Endothelial cell (in vitro differentiated cells): ENCODE data around the gene ACAP1. TPM values are rescaled to one million over a fixed set of nuclear protein-coding genes. Genes with fewer than 3 reads are reported as not detected.

Source experiments
- DNase-seq: peaks from one replicate; pipeline ENCODE4 v3.0.0; 2021; ENCODE audit warnings: low spot score
- H3K27ac Mint-ChIP-seq: one replicate; pipeline ENCODE4 v1.8.0; 2021; ENCODE audit warnings: mixed read lengths, inconsistent platforms; ENCODE audit not compliant: unreplicated experiment
- H3K27me3 Mint-ChIP-seq: one replicate; pipeline ENCODE4 v1.8.0; 2021; ENCODE audit warnings: mild to moderate bottlenecking, moderate library complexity, mixed read lengths, inconsistent platforms; ENCODE audit not compliant: unreplicated experiment
- H3K36me3 Mint-ChIP-seq: one replicate; pipeline ENCODE4 v1.8.0; 2021; ENCODE audit warnings: mild to moderate bottlenecking, low read depth, mixed read lengths, inconsistent platforms; ENCODE audit not compliant: unreplicated experiment
- H3K4me1 Mint-ChIP-seq: one replicate; pipeline ENCODE4 v1.8.0; 2021; ENCODE audit warnings: mild to moderate bottlenecking, mixed read lengths, inconsistent platforms; ENCODE audit not compliant: unreplicated experiment
- H3K4me3 Mint-ChIP-seq: one replicate; pipeline ENCODE4 v1.8.0; 2021; ENCODE audit warnings: mild to moderate bottlenecking, mixed read lengths, inconsistent platforms; ENCODE audit not compliant: unreplicated experiment
- H3K9me3 Mint-ChIP-seq: one replicate; pipeline ENCODE4 v1.8.0; 2021; ENCODE audit warnings: mixed read lengths, inconsistent platforms; ENCODE audit not compliant: unreplicated experiment
- CTCF ChIP-seq: fragments of 200-600 bp; sonication (generic); IDR thresholded peaks from one replicate; pipeline ENCODE4 v1.5.0; 2021; ENCODE audit warnings: antibody characterized with exemption; ENCODE audit not compliant: unreplicated experiment
- total RNA-seq: library from RNA; stranded (reverse); fragmentation: NEBNext Ultra II Directional; extraction: Animal tissue kit (Norgen Biotek cat#: 25700); gene quantifications from one replicate; pipeline ENCODE4 v1.2.1, GENCODE V29; 2021; ENCODE audit not compliant: unreplicated experiment

The ACAP1 gene
- total RNA-seq, 1 donor from 2014 or later, result 5.5 TPM

- H3K4me3 Mint-ChIP-seq, result peak overlapping the region; percentile 39
- no peak overlapping the region for H3K27ac Mint-ChIP-seq
- peaks cover 7% of the 10 kb centered on the region for H3K36me3 Mint-ChIP-seq
- no peaks in the 10 kb centered on the region for H3K9me3 Mint-ChIP-seq
- no peak for DNase-seq
- H3K27me3 Mint-ChIP-seq, result peaks cover 20% of the 10 kb centered on the region
- no peak for TF ChIP-seq CTCF
- peaks cover 10% of the 10 kb centered on the region for H3K4me1 Mint-ChIP-seq
Measured at GRCh38 chr17:7379134-7379533, 42.8 kb downstream of the ACAP1 start.

GRCh38 chr17:7380321-7380720, 44.0 kb downstream of the ACAP1 start:
- no peak for DNase-seq
- no peak for TF ChIP-seq CTCF
- H3K9me3 Mint-ChIP-seq, result no peaks in the 10 kb centered on the region
- H3K27ac Mint-ChIP-seq, result peak overlapping the region; percentile 73
- peaks cover 14% of the 10 kb centered on the region for H3K4me1 Mint-ChIP-seq
- H3K27me3 Mint-ChIP-seq, result peaks cover 23% of the 10 kb centered on the region
- peaks cover 7% of the 10 kb centered on the region for H3K36me3 Mint-ChIP-seq
- H3K4me3 Mint-ChIP-seq, result peak overlapping the region; percentile 86

- H3K27ac Mint-ChIP-seq, result peak within 1 kb of the TSS; percentile 73
- H3K4me3 Mint-ChIP-seq, result peak within 1 kb of the TSS; percentile 86
- no peak for DNase-seq
- H3K4me1 Mint-ChIP-seq, result peaks cover 14% of the 10 kb centered on the region
- H3K27me3 Mint-ChIP-seq, result peaks cover 28% of the 10 kb centered on the region
- H3K9me3 Mint-ChIP-seq, result no peaks in the 10 kb centered on the region
- peaks cover 10% of the 10 kb centered on the region for H3K36me3 Mint-ChIP-seq
- no peak for TF ChIP-seq CTCF
Measured at GRCh38 chr17:7380855-7381683, 44.7 kb downstream of the ACAP1 start, which contains the start of gene TNK1. TSS of gene TNK1 (plus strand) at chr17:7381089. CDS start at chr17:7382927, 1,838 bp downstream.

GRCh38 chr17:7382901-7383300, 46.6 kb downstream of the ACAP1 start:
- Mint-ChIP-seq H3K4me3 (no peak overlapping the region), H3K27me3 (peaks cover 28% of the 10 kb centered on the region), H3K27ac (no peak overlapping the region), H3K9me3 (no peaks in the 10 kb centered on the region), H3K4me1 (peaks cover 14% of the 10 kb centered on the region), H3K36me3 (peaks cover 10% of the 10 kb centered on the region)
- no peak for TF ChIP-seq CTCF
- DNase-seq, result no peak

- DNase-seq, result no peak
- Mint-ChIP-seq H3K27me3 (peaks cover 28% of the 10 kb centered on the region), H3K27ac (no peak overlapping the region)
Measured at GRCh38 chr17:7383371-7383741, 47.0 kb downstream of the ACAP1 start.

More at GRCh38 chr17:7383371-7383741, 47.0 kb downstream of the ACAP1 start:
- Mint-ChIP-seq H3K4me3 (no peak overlapping the region), H3K9me3 (no peaks in the 10 kb centered on the region), H3K36me3 (peaks cover 10% of the 10 kb centered on the region), H3K4me1 (peaks cover 14% of the 10 kb centered on the region)
- TF ChIP-seq CTCF, result no peak
